Thyroid gland (tissue), 4 donors: ENCODE results near the gene CAMKK1. TPM values are rescaled to one million over a fixed set of nuclear protein-coding genes. Genes with fewer than 3 reads are reported as not detected.

Source experiments
- DNase-seq, 2 donors: peaks; one replicate each; pipeline ENCODE4 v3.0.0-alpha.2; 2019
- H3K27ac ChIP-seq, 3 donors: fragments of 200-600 bp; sonication (generic); 1 replicate in 2 of 3; 2 replicates in 1 of 3; pipeline ENCODE4 v1.5.1; 2016 to 2019; ENCODE audit warnings: mild to moderate bottlenecking in 1 of 3, moderate library complexity in 1 of 3
- H3K27me3 ChIP-seq: fragments of 200-600 bp; sonication (generic); one replicate; pipeline ENCODE4 v1.5.1; 2019
- H3K36me3 ChIP-seq, 2 donors: fragments of 200-600 bp; sonication (generic); one replicate each; pipeline ENCODE4 v1.5.1; 2016 to 2019
- H3K4me1 ChIP-seq, 2 donors: fragments of 200-600 bp; sonication (generic); one replicate each; pipeline ENCODE4 v1.5.1; 2017 to 2019
- H3K4me3 ChIP-seq, 3 donors: fragments of 200-600 bp; sonication (generic); replicated peaks in 1 of 3; 1 replicate in 2 of 3; 2 replicates in 1 of 3; pipeline ENCODE4 v1.5.1; 2016; ENCODE audit warnings: mild to moderate bottlenecking in 1 of 3
- H3K9me3 ChIP-seq: fragments of 200-600 bp; sonication (generic); one replicate; pipeline ENCODE4 v1.5.1; 2017
- CTCF ChIP-seq, 6 experiments: fragments of 200-600 bp in 3 of 6; fragments of 450-650 bp in 3 of 6; sonication (generic) in 3 of 6; IDR thresholded peaks; one replicate each; pipeline ENCODE4 v1.5.1; 2016 to 2019; ENCODE audit warnings: antibody characterized with exemption in 6 of 6, mild to moderate bottlenecking in 2 of 6, inconsistent platforms in 1 of 6, moderate library complexity in 1 of 6
- POLR2A ChIP-seq, 2 donors: fragments of 450-650 bp; IDR thresholded peaks; one replicate each; pipeline ENCODE4 v1.6.1; 2017; ENCODE audit warnings: antibody characterized with exemption in 2 of 2, mild to moderate bottlenecking in 2 of 2, moderate library complexity in 1 of 2
- WGBS, 2 donors: methylation state at CpG; one replicate each; pipeline ENCODE4 v1.1.5; 2017; 5-methylcytosine and 5-hydroxymethylcytosine counted together
- intact Hi-C: fragments of 100-400 bp; cut with DNase I; formaldehyde crosslinking; loops from one replicate; pipeline ENCODE4 v1.15.1; 2023
- total RNA-seq, 4 donors: library from RNA; depleted of rRNA; stranded (reverse); fragments of >200 nt; gene quantifications; one replicate each; pipeline ENCODE4 v1.2.3, GENCODE V29; 2016

CAMKK1 gene
- total RNA-seq, 4 donors from 2014 or later: 5.9 to 10.1 (median 7.9) TPM

- peaks cover 0 to 3% of the 10 kb centered on the region in 2 donors for H3K36me3 ChIP-seq
- H3K27ac ChIP-seq: peak overlapping the region; percentile 30 to 78 (median 51)
- no peak for TF ChIP-seq POLR2A (IDR thresholded peaks at IDR 0.05)
- no peak for TF ChIP-seq CTCF (IDR thresholded peaks at IDR 0.05)
- no peak for DNase-seq
- H3K4me1 ChIP-seq: peaks cover 40 to 71% of the 10 kb centered on the region in 2 donors
- no peak overlapping the region for H3K4me3 ChIP-seq
- intact Hi-C loops: no loop called here
- no peaks in the 10 kb centered on the region for H3K27me3 ChIP-seq
- WGBS, 2 donors: 67 to 87% methylated on average over 11 to 13 of the region's 17 CpGs
- no peaks in the 10 kb centered on the region for H3K9me3 ChIP-seq
Observed at GRCh38 chr17:3889325-3890012, 3.4 kb downstream of the CAMKK1 start.

GRCh38 chr17:3888343-3889171, 4.3 kb downstream of the CAMKK1 start:
- peak overlapping the region; percentile 62 to 79 (median 78) for H3K27ac ChIP-seq
- intact Hi-C loops: no loop called here
- H3K4me1 ChIP-seq: peaks cover 31 to 62% of the 10 kb centered on the region in 2 donors
- DNase-seq: peak; percentile 34 to 38
- no peaks in the 10 kb centered on the region for H3K27me3 ChIP-seq
- no peak overlapping the region for H3K4me3 ChIP-seq
- whole genome bisulfite sequencing, 2 donors: 76 to 81% methylated on average over 27 to 38 of the region's 50 CpGs
- peaks cover 0 to 7% of the 10 kb centered on the region in 2 donors for H3K36me3 ChIP-seq
- TF ChIP-seq CTCF (IDR thresholded peaks at IDR 0.05) (no peak), POLR2A (IDR thresholded peaks at IDR 0.05) (no peak)
- no peaks in the 10 kb centered on the region for H3K9me3 ChIP-seq

- Histone ChIP-seq H3K9me3 (no peaks in the 10 kb centered on the region), H3K27me3 (no peaks in the 10 kb centered on the region), H3K36me3 (peaks cover 0 to 7% of the 10 kb centered on the region in 2 donors), H3K4me1 (peaks cover 27 to 59% of the 10 kb centered on the region in 2 donors), H3K4me3 (no peak overlapping the region), H3K27ac (peak overlapping the region; percentile 62 to 79 (median 78))
- TF ChIP-seq POLR2A (IDR thresholded peaks at IDR 0.05) (no peak), CTCF (IDR thresholded peaks at IDR 0.05) (no peak)
- DNase-seq: no peak
- WGBS, 2 donors: 70 to 77% methylated on average over 9 of the region's 9 CpGs
- intact Hi-C loops: no loop called here
Observed at GRCh38 chr17:3887804-3888203, 5.0 kb downstream of the CAMKK1 start.

- DNase-seq: no peak
- intact Hi-C loops: no loop called here
- TF ChIP-seq CTCF (IDR thresholded peaks at IDR 0.05) (no peak), POLR2A (IDR thresholded peaks at IDR 0.05) (no peak)
- Histone ChIP-seq H3K9me3 (no peaks in the 10 kb centered on the region), H3K27me3 (no peaks in the 10 kb centered on the region), H3K4me3 (no peak overlapping the region), H3K4me1 (peaks cover 27 to 63% of the 10 kb centered on the region in 2 donors), H3K36me3 (peaks cover 0 to 7% of the 10 kb centered on the region in 2 donors), H3K27ac (peak overlapping the region; percentile 47 to 79 (median 78))
- 75 to 83% methylated on average over 2 of the region's 2 CpGs for WGBS, 2 donors
Observed at GRCh38 chr17:3887394-3887793, 5.5 kb downstream of the CAMKK1 start.

- no peaks in the 10 kb centered on the region for H3K9me3 ChIP-seq
- 63 to 90% methylated on average over 10 of the region's 10 CpGs for WGBS, 2 donors
- H3K4me3 ChIP-seq: no peak overlapping the region
- H3K36me3 ChIP-seq: peaks cover 0 to 7% of the 10 kb centered on the region in 2 donors
- intact Hi-C loops: no loop called here
- H3K27me3 ChIP-seq: no peaks in the 10 kb centered on the region
- peak overlapping the region; percentile 47 to 79 (median 78) for H3K27ac ChIP-seq
- TF ChIP-seq POLR2A (IDR thresholded peaks at IDR 0.05) (no peak), CTCF (IDR thresholded peaks at IDR 0.05) (no peak)
- peaks cover 25 to 65% of the 10 kb centered on the region in 2 donors for H3K4me1 ChIP-seq
- DNase-seq: no peak
Observed at GRCh38 chr17:3886776-3887175, 6.1 kb downstream of the CAMKK1 start.
